IPS-NIHi7 (cell line): ENCODE results near the gene SOCS3.
"Not testable (repeated sequence)": the region's sequence is repeated elsewhere in the genome, so short reads cannot be mapped to it uniquely, and the experiment has no call there.

Source experiments
- DNase-seq: peaks from one replicate; pipeline ENCODE4 v3.0.0; 2012; ENCODE audit warnings: mixed read lengths; ENCODE audit errors: extremely low spot score

The SOCS3 gene

DNA sequence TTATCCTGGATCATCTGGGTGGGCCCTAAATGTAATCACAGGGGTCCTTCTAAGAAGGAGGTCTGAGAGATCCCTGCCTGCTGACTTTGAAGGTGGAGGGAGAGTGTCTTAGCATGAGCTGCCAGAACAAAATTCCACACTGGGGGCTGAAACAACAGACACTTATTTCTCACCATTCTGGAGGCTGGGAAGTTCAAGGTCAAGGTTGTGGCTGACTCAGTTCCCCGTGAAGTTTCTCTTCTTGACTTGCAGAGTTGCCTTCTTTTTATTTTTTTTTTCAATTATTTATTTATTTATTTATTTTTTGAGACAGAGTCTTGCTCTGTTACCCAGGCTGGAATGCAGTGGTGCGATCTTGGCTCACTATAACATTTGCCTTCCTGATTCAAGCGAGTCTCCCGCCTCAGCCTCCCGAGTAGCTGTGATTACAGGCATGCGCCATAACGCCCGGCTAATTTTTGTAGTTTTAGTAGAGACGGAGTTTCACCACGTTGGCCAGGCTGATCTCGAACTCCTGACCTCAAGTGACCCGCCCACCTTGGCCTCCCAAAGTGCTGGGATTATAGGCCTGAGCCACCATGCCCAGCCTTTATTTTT, 50.1 kb downstream of the SOCS3 start:
- not testable (repeated sequence) for DNase-seq

DNA sequence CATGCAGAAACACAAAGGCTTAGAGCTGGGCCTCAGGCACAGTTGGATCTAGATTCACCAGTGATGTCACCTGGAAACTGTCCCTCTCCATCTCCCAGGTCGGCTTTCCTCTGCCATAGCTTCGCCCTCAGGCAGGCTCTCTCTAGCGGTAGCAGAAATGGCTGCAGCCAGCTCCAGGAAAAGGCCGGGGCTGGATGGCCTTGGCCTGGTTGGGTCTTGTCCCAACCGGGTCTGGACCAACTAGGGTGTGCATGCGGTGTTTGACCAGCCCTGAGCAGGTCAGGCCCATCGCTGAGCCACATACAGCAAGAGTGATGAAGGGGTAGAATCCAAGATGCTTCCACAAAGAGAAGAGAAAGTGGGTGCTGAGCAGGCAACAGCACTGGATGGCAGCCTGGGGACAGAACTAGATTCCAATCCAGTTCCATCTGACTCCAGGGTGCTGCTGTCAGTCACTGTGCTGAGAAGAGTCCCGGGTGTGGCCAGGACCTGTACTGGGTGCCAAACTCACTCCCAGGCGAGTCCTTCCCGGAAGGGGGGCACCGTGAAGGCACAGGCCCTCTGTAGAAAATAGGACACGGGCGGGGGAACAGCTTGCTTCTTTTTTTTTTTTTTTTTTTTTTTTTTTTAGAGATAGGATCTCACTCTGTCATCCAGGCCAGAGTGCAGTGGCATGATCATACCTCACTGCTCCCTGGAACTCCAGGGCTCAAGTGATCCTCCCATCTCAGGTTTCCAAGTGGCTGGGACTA, 51.8 kb downstream of the SOCS3 start:
- DNase-seq: peak; percentile 56

- no peak for DNase-seq
Observed at GRCh38 chr17:78306913-78307312, 53.0 kb downstream of the SOCS3 start.
